Stimulated activated CD8-positive, alpha-beta memory T cell treated with anti-CD3 and anti-CD28 coated beads, Interleukin-4, amount 100 ng/mL, for 1 hour (primary cell): ENCODE data around the gene BACH1.

Experiments
- DNase-seq, 2 donors: peaks; one replicate each; pipeline ENCODE4 v3.0.0-alpha.2; 2020; ENCODE audit warnings: low read depth in 2 of 2, low spot score in 1 of 2

BACH1 gene

DNA sequence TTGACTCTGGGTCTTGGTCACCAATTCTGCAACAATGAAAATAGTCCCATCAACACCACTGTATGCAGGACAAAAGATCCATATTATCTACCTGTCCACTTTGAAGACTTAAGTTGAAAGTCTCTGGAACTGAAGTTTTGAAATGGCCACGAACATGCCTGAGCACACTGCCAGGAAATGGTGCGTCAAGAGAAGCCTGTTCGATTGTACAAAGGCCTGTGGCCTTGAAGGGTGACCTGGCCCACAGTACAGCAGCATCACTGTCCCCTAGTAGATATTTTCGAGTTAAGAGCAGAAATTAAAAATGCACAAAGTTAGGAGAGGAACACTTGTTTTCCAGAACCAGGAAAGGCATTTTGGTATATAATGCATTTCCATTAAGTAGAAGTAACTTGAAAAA, 78.5 kb downstream of the BACH1 start:
- no peak for DNase-seq

DNA sequence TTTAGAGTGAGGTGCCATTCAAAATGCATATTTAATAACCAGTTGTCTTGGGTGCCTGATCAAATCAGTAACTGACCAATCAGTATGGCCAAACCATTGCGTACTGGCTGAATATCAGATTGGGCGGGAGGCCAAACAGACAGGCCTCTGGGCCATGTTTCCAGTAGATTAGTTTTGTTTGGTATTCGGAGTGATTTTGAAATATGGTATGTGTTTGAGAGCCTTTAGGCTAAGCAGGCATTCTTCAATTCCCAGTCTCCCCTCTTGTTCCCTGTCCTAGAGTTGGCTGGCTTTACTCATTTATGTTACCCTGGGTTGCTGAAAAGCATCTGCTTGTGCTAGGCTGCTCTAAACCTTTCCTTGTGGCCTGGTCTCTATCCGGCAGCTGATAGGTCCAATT, 80.1 kb downstream of the BACH1 start:
- no peak for DNase-seq

DNA sequence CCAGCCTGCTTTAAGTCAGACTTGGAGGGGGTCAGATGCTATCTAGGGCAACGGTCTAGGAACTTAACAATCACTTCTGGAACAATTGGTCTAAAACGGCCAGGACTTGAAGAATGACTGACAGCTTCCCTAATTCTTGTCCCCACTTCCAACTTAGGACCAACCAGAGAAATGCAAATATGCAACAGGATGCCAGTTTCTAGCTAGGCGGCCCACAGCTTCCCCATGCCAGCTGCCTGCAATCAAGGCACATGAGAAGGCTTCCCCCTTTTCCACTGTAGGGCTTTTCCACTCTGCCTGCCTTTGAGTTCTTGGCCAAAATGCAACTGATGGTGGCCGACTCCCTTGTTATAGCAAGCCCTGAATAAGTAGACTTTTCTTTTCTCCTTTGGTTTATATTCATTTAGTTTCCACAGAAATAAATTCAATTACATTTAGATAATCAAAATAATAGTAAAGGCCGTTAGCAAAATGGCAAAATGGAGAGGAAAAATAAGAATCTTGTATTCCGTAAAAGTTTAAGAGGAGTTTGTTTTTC, 80.9 kb downstream of the BACH1 start:
- DNase-seq, result no peak

DNA sequence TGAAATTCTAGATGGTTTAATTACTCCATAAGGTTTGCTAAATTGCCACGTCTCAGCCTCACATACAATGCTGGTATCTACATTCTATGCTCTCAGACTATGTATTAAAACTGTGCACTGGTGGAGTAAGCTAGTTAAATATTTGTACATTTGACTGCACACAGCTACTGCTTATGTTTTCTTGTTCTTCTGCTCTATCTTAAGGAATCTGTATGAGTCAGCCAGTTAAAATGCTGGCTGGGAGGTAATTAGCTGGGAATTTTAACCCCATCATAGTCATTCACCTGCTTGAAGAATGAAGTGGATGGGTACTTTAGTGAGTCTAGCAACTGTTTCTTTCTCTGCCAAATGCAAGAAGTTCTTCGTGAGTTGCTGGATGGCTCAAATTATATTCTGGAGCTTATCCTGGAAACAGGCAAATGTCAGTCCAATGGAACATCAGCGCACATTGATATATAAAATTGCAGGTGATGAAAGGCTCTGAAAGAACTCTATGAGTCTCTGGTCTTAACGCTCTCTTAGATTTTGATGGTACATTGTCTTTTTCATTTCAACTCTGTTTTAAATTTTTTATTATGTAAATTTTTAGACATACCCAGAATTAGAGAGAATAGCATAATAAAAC, 83.4 kb downstream of the BACH1 start:
- DNase-seq, result no peak

DNA sequence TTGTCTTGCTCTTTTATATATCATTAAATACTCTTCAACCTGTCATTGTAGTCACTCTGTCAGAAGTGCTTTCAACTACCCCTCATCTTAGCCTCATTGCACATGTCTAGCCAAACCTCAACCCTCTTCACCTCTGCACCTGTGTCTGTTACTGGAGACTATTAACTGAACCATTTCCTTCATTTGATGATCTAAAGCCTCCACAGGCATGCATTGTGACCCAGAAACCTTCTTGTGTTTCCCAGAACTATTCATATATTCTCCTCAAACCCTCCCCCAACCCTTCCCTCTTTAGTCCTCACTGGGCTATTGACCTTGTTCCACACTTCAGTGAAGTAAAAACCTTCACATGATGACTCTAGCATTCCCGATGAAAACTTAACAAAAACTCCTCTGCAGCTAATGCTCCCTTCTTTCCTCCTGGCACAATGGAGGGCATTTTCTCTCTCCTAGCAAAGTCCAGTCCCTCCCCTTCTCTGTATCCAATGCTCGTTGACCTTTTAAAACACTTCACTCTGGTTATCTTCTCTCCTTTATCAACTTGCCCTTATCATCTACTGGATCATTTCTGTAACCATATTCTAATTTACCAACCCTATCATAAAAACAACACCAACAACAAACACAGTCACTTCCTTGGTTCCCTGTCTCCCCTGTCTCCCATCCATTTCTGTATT, 86.1 kb downstream of the BACH1 start:
- DNase-seq, result no peak

DNA sequence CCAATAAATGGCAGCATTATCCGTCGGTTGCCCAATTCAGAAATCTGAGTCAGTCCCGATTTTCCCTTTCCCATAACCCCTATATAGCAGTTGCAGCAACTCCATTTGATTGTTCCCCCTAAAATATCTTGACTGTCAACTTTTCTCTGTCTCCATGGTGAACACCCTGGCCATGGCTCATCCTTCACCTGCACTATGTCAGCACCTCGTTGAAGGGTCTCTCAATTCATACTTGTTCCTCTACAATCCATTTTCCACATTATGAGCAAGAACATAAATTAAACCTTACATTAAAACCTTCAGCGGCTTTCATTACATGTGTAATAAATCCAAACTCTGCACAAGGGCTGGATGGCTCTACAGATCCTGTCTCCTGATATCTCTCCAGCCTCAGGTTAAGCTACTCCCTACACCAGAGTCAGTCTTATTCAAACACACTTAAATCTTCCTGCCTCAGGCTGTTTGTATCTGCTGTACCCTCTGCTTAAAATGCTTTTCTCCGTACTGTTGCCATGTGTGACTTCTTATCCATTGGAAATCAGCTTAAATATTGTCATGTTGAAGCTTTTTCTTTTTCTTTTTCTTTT, 87.3 kb downstream of the BACH1 start:
- no peak for DNase-seq

DNA sequence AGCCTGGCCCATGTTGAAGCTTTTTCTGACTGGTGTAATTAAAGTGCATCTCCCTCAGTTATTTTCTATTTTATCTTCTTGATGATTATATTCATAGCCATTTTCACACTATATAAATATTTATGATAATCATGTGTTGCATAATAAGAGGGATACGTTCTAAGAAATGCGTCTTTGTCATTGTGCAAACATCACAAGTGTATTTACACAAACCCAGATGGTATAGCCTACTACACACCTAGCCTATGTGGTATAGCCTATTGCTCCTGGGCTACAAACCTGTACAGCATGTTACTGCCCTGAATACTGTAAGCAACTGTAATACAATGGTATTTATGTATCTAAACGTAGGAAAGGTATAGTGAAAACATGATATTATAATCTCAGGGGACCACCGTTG, 88.1 kb downstream of the BACH1 start:
- DNase-seq, result no peak

DNA sequence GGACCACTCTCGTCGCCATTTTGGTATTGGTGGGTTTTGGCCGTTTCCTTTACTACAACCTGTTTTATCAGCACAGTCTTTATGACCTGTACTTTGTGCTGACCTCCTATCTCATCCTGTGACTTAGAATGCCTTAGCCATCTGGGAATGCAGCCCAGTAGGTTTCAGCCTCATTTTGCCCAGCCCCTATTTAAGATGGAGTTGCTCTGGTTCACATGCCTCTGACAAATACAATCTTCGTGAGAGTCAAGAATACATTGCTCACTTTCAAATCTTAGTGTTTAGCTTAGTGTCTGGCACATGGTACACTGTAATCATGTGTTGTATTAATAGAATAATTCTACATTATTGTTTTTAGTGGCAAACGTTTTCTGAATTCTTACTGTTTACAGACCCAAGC, 88.9 kb downstream of the BACH1 start:
- DNase-seq, result no peak

DNA sequence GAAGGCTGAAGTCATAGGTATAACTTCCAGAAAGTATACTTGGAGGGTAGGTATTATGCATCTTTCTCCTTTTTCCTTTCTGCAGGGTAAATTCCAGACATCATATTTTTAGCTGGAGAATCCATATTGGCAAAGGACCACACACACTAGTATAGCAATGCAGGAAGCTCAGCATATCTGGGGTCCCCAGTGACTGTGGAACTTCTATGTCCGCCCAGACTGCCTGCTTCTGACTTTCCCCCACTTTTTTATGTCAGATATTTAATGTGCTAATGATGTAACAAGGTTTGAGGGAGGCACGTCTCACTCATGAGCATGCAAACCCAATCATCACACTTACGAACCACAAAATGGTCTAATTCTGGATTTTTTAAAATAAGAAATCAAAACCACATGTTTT, 90.4 kb downstream of the BACH1 start:
- no peak for DNase-seq

DNA sequence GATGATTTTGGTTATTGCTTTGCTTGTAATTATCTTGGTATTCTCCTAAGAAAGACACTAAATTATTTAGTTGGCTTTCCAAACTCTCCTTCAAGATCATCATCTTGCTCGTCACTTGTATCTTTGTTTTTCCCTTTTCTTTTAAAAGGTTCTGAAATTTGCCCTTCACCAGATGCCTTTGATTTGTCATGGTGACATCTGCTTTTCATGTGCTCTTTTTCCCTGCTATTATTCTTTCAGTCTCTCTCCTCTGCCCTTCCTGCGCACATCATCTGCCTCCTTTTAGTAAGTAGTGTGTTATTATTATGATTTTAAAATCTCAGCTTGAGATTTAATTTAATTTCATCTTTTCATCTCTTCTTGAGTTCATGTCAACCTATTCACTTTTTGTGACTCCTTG, 92.1 kb downstream of the BACH1 start:
- no peak for DNase-seq

DNA sequence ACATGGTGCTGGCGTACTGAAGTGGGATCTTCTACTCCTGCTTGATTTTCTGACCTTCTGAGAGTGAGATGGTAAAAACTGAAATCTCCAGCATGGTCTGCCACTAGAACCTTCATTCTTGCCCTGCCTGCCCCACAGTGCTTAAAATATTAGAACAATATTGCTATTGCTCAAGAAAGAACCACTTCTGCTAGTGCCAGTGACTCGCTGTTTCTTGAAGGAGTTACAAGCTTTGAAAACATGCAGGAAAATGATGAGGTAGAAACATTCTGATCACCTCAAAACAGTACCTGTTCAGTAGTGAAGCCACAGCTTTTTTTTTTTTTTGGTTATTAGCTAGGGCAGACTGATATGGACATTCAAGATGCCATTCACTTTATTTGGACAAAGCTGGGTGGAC, 95.3 kb downstream of the BACH1 start:
- DNase-seq, result no peak
